KOPT-K1 (cell line): ENCODE data around the gene SNX6.
"Not testable (repeated sequence)": the region's sequence is repeated elsewhere in the genome, so short reads cannot be mapped to it uniquely, and the experiment has no call there.

Experiments used
- H3K27ac ChIP-seq: fragments of 200-600 bp; sonication (generic); 2 replicates; pipeline ENCODE4 v1.5.1; 2016; ENCODE audit warnings: antibody characterized with exemption, mild to moderate bottlenecking, low read depth, low read length; ENCODE audit not compliant: poor library complexity, severe bottlenecking
- H3K36me3 ChIP-seq: fragments of 200-600 bp; sonication (generic); 2 replicates; pipeline ENCODE4 v1.5.1; 2017; ENCODE audit warnings: antibody characterized with exemption, mild to moderate bottlenecking, low read length, moderate library complexity; ENCODE audit not compliant: insufficient read depth
- H3K9me3 ChIP-seq: fragments of 200-600 bp; sonication (generic); 2 replicates; pipeline ENCODE4 v1.5.1; 2017; ENCODE audit warnings: antibody characterized with exemption, low read length, mild to moderate bottlenecking; ENCODE audit not compliant: insufficient read depth, poor library complexity, severe bottlenecking

SNX6 gene

DNA sequence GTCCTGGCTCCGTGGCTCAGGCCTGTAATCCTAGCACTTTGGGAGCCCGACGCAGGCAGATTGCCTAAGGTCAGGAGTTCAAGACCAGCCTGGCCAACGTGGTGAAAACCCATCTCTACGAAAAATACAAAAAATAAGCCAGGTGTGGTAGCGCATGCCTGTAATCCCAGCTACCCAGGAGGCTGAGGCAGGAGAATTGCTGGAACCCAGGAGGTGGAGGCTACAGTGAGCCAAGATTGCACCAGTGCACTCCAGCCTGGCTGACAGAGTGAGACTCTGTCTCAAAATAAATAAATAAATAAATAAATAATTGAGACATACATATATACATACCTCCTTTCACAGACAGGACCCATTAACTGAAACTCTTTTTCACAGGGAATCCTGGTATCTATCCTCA, 91.9 kb downstream of the SNX6 start:
- not testable (repeated sequence) for H3K9me3 ChIP-seq, H3K27ac ChIP-seq
- H3K36me3 ChIP-seq = peaks cover 32% of the 10 kb centered on the region

- Histone ChIP-seq H3K36me3 (peaks cover 36% of the 10 kb centered on the region), H3K27ac (no peak overlapping the region), H3K9me3 (no peaks in the 10 kb centered on the region)
These were observed 92.3 kb downstream of the SNX6 start for GRCh38 chr14:34537677-34538009.

DNA sequence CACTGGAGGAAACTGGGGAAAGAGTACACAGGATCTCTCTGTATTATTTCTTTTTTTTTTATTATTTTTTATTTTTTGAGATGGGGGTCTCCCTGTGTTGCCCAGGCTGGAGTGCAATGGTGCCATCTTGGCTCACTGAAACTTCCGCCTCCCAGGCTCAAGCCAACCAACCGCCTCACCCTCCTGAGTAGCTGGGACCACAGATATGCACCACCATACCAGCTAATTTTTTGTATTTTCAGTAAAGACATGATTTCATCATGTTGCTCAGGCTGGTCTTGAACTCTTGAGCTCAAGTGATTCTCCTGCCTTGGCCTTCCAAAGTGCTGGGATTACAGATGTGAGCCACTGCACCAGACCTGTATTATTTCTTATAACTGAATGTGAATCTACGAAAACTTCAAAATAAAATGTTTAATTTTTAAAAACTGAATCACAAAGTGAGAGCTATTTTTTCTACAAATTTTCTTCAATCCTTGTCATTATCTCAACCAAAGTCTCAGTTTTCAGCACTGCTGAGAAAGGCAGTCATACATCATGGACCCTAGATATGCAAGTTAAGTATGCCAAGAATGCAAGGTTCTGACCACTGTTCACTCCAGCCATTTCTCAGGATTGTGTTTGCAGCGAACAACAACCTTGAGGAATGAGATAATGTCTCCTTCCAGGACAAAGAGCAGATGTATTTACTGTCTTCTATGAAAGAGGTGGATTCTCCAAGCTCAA, 92.8 kb downstream of the SNX6 start:
- no peaks in the 10 kb centered on the region for H3K9me3 ChIP-seq
- no peak overlapping the region for H3K27ac ChIP-seq
- H3K36me3 ChIP-seq = peaks cover 42% of the 10 kb centered on the region

GRCh38 chr14:34527591-34527990, 102.4 kb downstream of the SNX6 start:
- no peaks in the 10 kb centered on the region for H3K9me3 ChIP-seq
- H3K36me3 ChIP-seq = peaks cover 98% of the 10 kb centered on the region

GRCh38 chr14:34524216-34524615, 105.7 kb downstream of the SNX6 start:
- H3K36me3 ChIP-seq = peaks cover 97% of the 10 kb centered on the region
- H3K27ac ChIP-seq, H3K9me3 ChIP-seq: not testable (repeated sequence)

More at GRCh38 chr14:34527591-34527990, 102.4 kb downstream of the SNX6 start:
- H3K27ac ChIP-seq = no peak overlapping the region

- no peaks in the 10 kb centered on the region for H3K9me3 ChIP-seq
- peaks cover 96% of the 10 kb centered on the region for H3K36me3 ChIP-seq
- H3K27ac ChIP-seq = no peak overlapping the region
These were observed 107.5 kb downstream of the SNX6 start for GRCh38 chr14:34522496-34522895.

DNA sequence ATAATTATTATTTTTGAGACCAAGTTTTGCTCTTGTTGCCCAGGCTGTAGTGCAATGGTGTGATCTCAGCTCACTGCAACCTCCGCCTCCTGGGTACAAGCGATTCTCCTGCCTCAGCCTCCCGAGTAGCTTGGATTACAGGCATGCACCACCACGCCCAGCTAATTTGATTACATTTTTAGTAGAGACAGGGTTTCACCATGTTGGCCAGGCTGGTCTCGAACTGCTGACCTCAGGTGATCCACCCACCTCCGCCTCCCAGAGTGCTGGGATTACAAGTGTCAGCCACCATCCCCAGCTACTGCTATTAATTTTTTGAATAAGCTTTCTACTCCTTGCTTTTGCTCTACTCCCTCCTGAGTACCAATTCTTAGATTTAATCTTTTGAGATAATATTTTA, 108.9 kb downstream of the SNX6 start:
- not testable (repeated sequence) for H3K27ac ChIP-seq, H3K9me3 ChIP-seq
- H3K36me3 ChIP-seq = peaks cover 90% of the 10 kb centered on the region

- H3K9me3 ChIP-seq, H3K27ac ChIP-seq: not testable (repeated sequence)
- peaks cover 91% of the 10 kb centered on the region for H3K36me3 ChIP-seq
These were observed 109.5 kb downstream of the SNX6 start for GRCh38 chr14:34520304-34520970.
